ENCODE measurements around the gene FBXL20.

DNA sequence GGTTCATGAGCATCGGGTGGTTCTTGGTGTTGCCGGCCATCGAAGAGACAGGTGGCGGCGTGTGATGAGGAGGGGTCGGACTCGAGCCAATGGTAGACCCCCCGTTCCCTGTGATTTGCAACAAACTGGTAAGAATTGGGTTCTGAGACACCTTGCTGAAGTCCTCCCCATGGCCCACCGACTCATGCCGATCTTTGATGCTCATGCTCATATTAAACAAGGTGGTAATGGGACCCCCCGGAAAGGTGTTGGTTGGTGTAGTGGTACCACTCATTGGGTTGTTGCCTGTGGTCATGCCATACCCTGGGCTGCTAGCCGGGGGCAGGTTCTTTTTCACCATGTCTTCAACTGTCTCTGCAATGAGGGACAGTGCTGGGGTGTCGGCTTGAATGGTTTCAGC, 8.9 kb upstream of the FBXL20 start:
- TF ChIP-seq, protein P1, sequence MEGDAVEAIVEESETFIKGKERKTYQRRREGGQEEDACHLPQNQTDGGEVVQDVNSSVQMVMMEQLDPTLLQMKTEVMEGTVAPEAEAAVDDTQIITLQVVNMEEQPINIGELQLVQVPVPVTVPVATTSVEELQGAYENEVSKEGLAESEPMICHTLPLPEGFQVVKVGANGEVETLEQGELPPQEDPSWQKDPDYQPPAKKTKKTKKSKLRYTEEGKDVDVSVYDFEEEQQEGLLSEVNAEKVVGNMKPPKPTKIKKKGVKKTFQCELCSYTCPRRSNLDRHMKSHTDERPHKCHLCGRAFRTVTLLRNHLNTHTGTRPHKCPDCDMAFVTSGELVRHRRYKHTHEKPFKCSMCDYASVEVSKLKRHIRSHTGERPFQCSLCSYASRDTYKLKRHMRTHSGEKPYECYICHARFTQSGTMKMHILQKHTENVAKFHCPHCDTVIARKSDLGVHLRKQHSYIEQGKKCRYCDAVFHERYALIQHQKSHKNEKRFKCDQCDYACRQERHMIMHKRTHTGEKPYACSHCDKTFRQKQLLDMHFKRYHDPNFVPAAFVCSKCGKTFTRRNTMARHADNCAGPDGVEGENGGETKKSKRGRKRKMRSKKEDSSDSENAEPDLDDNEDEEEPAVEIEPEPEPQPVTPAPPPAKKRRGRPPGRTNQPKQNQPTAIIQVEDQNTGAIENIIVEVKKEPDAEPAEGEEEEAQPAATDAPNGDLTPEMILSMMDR (IDR thresholded peaks at IDR 0.05 in 4 of 5, conservative IDR thresholded peaks at IDR 0.05 in 1 of 5): no peak
- no peak for TF ChIP-seq POLR2A (IDR thresholded peaks at IDR 0.05)
